Stimulated activated memory B cell treated with anti-CD40 and anti-IgM and Interleukin-4, amounts not matched to agents 10 μg/mL and 1 μg/mL and 100 μg/mL, for 72 hours (primary cell): ENCODE data around the gene MRPL30.
"Not testable (repeated sequence)": the region's sequence is repeated elsewhere in the genome, so short reads cannot be mapped to it uniquely, and the experiment has no call there.

ENCODE experiments used
- ATAC-seq: fragments of 150-1000 bp; cut with Tn5 transposase; 2 replicates; pipeline ENCODE4 v1.10.0; 2021
- H3K27ac Mint-ChIP-seq: one replicate; pipeline ENCODE4 v1.8.0; 2022; ENCODE audit warnings: mild to moderate bottlenecking, mixed read lengths
- H3K27me3 Mint-ChIP-seq: one replicate; pipeline ENCODE4 v1.8.0; 2022; ENCODE audit warnings: mixed read lengths
- H3K36me3 Mint-ChIP-seq: one replicate; pipeline ENCODE4 v1.8.0; 2022; ENCODE audit warnings: mixed read lengths
- H3K4me1 Mint-ChIP-seq: one replicate; pipeline ENCODE4 v1.8.0; 2022; ENCODE audit warnings: mixed read lengths
- H3K4me3 Mint-ChIP-seq: one replicate; pipeline ENCODE4 v1.8.0; 2022; ENCODE audit warnings: mild to moderate bottlenecking, moderate library complexity, mixed read lengths
- H3K9me3 Mint-ChIP-seq: one replicate; pipeline ENCODE4 v1.8.0; 2022; ENCODE audit warnings: mixed read lengths

MRPL30 gene

DNA sequence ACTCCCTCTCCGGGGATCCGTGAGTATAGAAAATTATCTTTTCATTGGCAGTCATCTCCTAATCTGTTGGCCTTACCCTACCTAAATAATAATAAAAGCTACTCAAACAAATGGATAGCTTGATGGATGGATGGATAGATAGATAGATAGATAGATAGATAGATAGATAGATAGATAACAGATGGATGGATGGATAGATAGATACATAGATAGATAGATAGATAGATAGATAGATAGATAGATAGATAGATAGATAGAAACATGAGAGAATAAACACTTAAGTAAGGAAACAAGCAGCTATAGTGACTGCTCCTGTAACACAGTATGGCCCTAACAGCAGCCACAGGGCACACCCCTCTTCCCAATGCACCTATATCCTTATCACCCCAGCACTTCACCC is 35.1 kb downstream of the MRPL30 start:
- H3K9me3 Mint-ChIP-seq: no peaks in the 10 kb centered on the region
- no peaks in the 10 kb centered on the region for H3K4me1 Mint-ChIP-seq
- H3K4me3 Mint-ChIP-seq: no peak overlapping the region
- no peak for ATAC-seq
- H3K27ac Mint-ChIP-seq: no peak overlapping the region
- H3K27me3 Mint-ChIP-seq: no peaks in the 10 kb centered on the region
- peaks cover 42% of the 10 kb centered on the region for H3K36me3 Mint-ChIP-seq

DNA sequence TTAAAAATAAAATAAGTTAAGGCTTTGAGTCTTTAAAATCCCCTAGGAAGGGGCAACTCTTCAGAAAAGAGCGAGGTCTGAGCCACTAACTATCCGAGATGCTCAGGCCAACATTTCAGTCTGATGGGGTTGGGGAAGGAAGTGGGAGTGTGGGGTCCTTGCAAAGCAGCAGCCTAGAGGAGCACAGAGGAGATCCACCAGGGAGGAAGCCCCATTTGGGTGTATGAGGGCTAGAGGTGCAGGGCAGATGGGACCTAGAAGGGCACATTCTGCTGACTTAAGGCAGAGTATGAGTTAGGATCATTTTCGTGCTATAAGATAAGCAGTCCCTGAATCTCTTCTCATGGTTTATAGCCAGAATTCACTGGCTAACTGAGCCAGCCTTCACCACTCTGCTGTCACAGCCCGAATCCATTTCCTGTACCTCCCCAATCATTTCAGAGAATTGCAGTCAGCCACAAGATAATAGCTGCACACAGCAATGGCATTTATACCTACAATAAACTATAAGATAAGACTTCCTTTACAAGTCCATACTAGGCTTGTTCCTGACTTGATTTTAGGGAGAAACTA is 37.0 kb downstream of the MRPL30 start:
- Mint-ChIP-seq H3K4me1 (no peaks in the 10 kb centered on the region), H3K36me3 (peaks cover 53% of the 10 kb centered on the region), H3K4me3 (no peak overlapping the region), H3K9me3 (no peaks in the 10 kb centered on the region), H3K27me3 (no peaks in the 10 kb centered on the region), H3K27ac (no peak overlapping the region)
- no peak for ATAC-seq

DNA sequence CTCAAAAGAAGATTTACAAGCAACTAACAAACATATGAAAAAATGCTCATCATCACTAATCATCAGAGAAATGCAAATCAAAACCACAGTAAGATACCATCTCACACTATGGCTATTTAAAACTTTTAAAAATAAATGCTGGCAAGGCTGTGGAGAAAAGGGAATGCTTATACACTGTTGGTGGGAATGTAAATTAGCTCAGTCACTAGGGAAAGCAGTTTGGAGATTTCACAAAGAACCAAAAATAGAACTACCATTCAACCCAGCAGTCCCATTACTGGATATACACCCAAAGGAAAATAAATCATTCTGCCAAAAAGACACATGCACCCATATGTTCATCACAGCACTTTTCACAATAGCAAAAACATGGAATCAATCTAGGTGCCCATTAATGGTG is 52.2 kb downstream of the MRPL30 start:
- not testable (repeated sequence) for H3K27me3 Mint-ChIP-seq, H3K36me3 Mint-ChIP-seq, H3K27ac Mint-ChIP-seq, H3K4me3 Mint-ChIP-seq, ATAC-seq, H3K4me1 Mint-ChIP-seq
- peaks cover 14% of the 10 kb centered on the region for H3K9me3 Mint-ChIP-seq

DNA sequence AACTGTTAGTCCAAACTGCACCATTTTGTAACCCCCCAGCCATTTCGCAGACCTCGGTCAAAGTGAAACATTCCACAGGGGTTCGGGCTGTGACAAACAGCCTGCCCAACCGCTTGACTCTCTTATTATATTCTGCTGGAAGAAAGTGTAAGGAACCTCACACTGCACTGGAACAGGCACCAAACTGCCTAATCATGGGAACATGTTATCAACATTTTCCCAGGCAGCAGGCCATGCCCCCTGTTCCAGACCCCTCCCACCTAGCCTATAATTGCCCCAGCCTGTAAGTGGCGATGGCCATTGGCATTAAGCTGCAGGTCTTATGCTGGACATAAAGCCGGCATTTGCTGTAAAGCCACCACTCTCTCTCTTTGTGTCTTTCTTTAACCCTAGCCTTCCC is 57.6 kb downstream of the MRPL30 start:
- Mint-ChIP-seq H3K4me3 (no peak overlapping the region), H3K9me3 (no peaks in the 10 kb centered on the region), H3K27ac (no peak overlapping the region), H3K36me3 (peaks cover 7% of the 10 kb centered on the region), H3K4me1 (peaks cover 6% of the 10 kb centered on the region), H3K27me3 (no peaks in the 10 kb centered on the region)
- ATAC-seq: no peak

DNA sequence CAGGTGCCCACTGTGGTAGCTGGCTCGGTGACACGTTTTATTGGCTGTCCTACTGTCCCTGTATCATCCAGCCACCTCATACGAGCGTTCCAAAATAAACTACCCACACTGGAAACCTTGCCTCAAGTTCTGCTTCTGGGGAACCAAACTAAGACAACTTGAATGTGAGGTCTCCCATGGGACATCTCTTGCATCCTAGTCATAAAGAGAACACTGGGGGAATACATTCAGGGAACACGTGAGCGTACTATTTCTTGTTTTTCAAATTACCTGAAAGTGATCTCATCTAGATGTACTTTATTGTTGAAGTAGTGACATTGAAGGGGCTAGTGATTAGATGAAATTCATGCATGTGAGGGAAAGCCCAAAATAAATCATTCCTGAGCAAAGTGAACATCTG is 59.4 kb downstream of the MRPL30 start:
- Mint-ChIP-seq H3K36me3 (peaks cover 7% of the 10 kb centered on the region), H3K4me1 (peaks cover 6% of the 10 kb centered on the region), H3K27ac (no peak overlapping the region), H3K4me3 (no peak overlapping the region), H3K9me3 (no peaks in the 10 kb centered on the region), H3K27me3 (no peaks in the 10 kb centered on the region)
- peak; percentile 64 for ATAC-seq

DNA sequence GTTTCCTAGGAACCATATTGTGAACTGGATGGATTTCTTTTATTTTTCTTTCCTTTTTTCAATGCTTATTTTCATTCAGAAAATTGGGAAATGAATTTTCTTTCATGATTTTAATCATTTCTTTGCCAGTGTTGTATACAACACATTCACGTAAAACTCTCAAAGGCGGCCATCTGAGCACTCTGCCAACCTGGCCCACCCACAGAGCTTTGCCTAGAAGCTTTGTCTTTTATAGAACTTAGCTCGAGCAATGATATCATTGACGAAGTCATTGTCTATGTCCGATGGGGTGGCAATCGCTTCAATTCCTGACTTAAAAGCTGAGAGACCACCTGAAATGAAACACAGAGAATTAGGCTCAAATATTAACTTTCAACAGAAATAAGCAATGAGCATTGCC is 61.2 kb downstream of the MRPL30 start:
- H3K4me3 Mint-ChIP-seq: no peak overlapping the region
- H3K27me3 Mint-ChIP-seq: no peaks in the 10 kb centered on the region
- peaks cover 19% of the 10 kb centered on the region for H3K36me3 Mint-ChIP-seq
- no peak overlapping the region for H3K27ac Mint-ChIP-seq
- peaks cover 6% of the 10 kb centered on the region for H3K4me1 Mint-ChIP-seq
- ATAC-seq: no peak
- H3K9me3 Mint-ChIP-seq: no peaks in the 10 kb centered on the region
